Retinal pigment epithelial cell (primary cell): ENCODE measurements around the gene ARMC9.

Source experiments
- DNase-seq: peaks from one replicate; pipeline ENCODE4 v3.0.0-alpha.2; 2010; ENCODE audit warnings: low read depth
- H3K4me3 ChIP-seq: 2 replicates; pipeline ENCODE4 v1.5.1; 2011; ENCODE audit warnings: mild to moderate bottlenecking, low read length, control low read depth, moderate library complexity
- CTCF ChIP-seq: conservative IDR thresholded peaks from 2 replicates; pipeline ENCODE4 v1.5.1; 2011; ENCODE audit warnings: low read depth, low read length, control low read depth, inconsistent platforms

ARMC9 gene

GRCh38 chr2:231388725-231389346, 190.4 kb downstream of the ARMC9 start:
- no peak for TF ChIP-seq CTCF
- DNase-seq, result no peak

GRCh38 chr2:231390667-231391066, 192.2 kb downstream of the ARMC9 start:
- no peak overlapping the region for H3K4me3 ChIP-seq
- DNase-seq, result no peak
- no peak for TF ChIP-seq CTCF

More at GRCh38 chr2:231388725-231389346, 190.4 kb downstream of the ARMC9 start:
- H3K4me3 ChIP-seq, result no peak overlapping the region

- DNase-seq, result no peak
- no peak overlapping the region for H3K4me3 ChIP-seq
- no peak for TF ChIP-seq CTCF
These were observed 193.6 kb downstream of the ARMC9 start for GRCh38 chr2:231391981-231392380.

GRCh38 chr2:231392431-231393148, 194.2 kb downstream of the ARMC9 start:
- no peak for TF ChIP-seq CTCF
- DNase-seq, result no peak
- no peak overlapping the region for H3K4me3 ChIP-seq

- peak; percentile 52 for TF ChIP-seq CTCF
- no peak overlapping the region for H3K4me3 ChIP-seq
- DNase-seq, result no peak
These were observed 195.0 kb downstream of the ARMC9 start for GRCh38 chr2:231393149-231394131.

GRCh38 chr2:231394211-231395141, 196.0 kb downstream of the ARMC9 start:
- H3K4me3 ChIP-seq, result no peak overlapping the region
- no peak for TF ChIP-seq CTCF
- no peak for DNase-seq
